Measurements from ENCODE around the gene ZNF750.

ZNF750 gene

DNA sequence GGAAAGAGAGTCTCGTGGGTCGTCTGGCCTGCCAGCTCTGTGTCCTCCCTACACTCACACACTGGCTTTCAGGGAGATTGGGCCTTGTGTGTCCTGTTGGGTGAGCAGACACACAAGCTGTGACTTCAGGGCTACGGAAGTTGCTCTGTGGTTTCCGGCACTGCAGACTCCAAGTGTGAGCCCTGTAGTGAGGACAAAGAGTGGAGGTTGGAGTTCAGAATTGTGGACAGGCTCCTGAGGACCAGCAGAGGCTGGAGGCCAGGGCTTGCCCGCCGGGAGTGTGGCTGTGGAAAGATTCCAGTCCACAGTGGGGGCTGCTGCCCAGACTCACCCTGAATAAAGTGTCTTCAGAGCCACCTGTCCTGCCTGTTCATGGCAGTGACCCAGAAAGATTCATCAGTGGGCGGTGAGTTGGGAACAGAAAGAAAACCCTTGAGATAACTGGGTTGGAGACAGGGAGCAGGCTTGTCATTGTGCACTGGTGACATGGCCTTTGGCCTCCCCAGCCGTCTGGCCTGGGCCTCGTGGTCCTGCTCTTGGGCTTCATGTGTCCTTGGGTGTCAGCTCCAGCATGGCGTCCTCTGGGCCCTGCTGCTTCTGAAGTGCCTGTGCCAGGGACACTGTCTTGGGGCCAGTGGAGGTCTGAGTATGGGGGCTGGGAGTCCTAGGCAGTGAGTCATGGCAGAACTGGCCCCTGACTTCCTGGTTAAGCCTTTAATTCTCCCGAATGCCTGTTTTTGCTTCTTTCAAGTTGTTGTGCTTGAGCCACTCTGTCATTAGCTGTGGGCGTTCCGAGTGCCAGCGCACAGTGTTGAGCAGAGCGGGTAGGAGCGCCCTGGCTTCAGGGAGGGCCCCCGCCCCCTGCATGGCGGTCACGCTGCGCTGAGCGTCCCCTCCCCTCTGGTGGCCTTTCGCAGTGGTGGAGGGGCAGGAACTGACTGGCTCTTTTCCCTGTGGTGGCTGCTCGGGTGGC is 19.9 kb upstream of the ZNF750 start:
- peak; percentile 53 for DNase-seq

DNA sequence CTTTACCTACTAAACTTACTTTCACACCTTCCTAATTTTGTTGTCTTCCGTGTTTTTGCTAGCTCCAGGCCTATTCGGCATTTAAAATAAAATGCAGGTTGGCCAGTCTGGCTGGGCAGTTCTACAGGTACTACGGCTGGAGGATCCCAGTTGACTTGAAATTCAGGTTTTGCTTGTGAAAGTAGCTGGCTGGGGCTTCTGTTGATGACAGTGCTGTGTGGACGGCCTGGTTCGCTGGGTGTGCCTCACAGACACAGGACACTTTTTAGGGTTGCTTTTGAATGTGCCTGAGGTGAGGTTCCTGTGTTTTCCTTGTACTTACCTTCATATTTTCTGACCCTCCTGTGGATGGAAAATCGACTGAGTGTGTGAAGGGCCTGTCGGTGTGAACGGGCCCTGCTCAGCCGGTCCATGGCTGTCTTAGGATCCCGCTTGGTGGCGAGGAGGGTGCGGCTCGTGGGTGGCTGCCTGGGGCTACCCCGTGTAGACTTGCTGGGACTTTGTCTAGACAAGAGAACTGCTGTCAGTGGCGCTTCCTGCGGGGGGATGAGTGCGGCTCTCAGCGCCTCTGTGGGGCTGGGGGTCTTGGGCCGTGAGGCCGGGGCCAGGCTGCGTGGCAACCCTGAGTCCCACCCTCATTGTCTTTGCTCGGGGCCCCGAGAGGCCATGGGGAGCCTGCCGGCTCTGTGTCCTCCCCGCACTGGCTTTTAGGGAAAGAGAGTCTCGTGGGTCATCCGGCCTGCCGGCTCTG is 18.7 kb upstream of the ZNF750 start:
- no peak for DNase-seq

DNA sequence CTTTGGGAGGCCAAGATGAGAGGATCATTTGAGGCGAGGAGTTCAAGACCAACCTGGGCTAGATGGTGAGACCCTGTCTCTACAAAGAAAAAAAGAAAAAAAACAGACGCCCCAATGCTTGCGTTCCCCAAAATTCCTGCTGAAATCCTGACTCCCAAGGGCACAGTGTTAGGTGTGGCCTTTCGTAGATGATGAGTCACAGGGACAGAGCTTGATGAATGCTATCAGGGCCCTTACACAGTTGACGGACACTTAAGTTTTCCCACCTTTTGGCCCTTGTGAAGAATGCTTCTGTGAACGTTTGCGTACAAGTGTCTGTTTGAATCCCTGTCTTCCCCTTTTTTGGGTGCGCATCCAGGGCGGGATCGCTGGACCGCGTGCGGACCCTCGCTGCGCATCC is 16.5 kb upstream of the ZNF750 start:
- DNase-seq: no peak

DNA sequence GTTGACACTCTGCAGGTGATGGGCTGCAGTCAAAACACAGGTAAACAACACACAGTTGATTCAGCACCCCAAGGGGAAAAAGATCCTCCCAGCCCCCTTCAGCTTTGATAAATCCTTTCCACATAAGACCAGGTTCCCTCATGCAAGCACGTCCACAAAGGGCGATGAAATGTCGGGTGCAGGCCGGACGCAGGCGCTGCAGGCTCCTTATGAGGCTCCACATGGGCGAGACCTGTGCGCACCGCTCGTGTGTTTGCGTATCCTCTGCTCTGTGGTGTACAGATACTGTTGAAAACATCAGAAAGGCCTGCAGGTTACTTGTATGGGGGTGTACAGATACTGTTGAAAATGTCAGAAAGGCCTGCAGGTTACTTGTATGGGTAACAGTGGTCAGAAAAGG is 14.4 kb upstream of the ZNF750 start:
- DNase-seq: no peak

DNA sequence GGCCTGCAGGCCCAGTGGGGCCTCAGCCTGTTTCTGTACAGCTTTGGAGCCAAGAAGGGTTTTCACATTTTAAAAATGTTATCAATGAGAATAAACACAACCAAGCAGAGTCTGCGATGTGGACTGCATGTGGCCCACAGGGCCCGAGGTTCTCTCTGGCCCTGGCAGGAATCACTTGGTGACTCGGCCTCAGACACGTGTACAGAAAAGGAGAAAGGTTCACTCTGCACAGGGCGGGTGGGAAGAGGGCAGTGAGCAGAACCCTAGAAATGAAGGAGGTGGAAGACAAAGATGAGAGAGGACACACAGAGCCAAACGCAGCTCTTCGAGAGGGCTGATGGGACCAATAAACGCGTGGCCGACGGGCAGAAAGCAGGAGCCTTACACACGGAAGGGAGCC is 11.6 kb upstream of the ZNF750 start:
- DNase-seq: no peak

DNA sequence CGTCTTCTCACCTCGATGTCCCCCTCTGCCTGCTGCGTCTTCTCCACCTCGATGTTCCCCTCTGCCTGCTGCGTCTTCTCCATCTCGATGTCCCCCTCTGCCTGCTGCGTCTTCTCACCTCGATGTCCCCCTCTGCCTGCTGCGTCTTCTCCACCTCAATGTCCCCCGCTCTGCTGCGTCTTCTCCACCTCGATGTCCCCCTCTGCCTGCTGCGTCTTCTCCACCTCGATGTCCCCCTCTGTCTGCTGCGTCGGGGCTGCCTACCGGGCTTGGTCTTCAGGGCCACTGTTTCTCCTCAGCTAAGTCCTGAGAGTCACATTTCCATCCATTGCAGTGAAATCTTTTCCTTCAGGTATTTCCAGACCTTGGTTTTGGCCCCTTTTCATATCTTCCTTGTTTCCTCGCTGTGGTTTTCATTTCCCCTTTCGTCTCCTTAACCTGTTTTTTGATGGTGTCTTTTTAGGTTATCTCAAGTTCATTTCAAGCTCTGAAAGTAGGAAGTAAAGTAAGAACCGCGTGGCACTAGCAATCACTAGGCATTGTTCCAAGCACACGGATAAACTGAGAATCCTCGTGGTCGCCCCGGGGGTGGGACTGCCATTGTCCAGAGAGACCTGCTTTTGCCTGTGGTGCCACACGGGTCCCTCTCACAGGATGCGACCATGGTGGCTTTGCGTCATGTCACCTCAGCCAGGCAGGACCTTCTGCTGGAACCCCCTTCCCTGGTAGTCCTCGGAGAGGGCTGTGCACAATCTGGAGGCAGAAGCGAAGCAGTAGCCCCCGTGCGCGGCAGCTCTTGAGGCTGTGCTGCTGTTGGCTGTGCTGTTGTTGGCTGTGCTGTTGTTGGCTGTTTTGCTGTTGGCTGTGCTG is 9.5 kb upstream of the ZNF750 start:
- no peak for DNase-seq

DNA sequence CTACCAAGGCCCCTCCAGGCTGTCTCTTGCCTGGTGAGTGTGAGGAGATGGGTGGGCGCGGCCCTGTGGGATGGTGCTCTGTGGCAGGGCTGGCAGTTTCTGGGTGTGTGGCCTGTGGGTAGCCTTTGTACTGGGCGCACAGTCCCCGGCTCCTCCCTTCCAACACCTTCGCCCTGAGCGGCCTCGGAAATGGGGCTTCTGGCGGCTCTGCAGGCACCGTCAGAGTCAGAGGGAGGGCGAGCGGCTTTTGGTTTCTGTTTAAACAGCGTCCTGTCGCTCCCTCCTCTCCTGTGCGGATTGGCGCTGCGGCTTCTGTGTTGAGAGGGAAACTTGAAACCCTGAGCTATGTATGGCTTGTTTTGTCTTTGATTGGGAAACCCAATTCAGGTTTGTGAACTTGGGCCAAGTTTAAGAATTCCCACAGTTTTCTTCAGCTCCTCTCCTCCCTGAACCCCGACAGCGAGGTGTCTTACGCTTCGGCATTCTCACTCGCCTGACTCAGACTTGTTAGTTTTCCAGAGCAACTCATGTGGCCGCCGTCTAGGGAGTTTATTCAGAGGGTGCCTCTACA is 8.3 kb upstream of the ZNF750 start:
- no peak for DNase-seq

DNA sequence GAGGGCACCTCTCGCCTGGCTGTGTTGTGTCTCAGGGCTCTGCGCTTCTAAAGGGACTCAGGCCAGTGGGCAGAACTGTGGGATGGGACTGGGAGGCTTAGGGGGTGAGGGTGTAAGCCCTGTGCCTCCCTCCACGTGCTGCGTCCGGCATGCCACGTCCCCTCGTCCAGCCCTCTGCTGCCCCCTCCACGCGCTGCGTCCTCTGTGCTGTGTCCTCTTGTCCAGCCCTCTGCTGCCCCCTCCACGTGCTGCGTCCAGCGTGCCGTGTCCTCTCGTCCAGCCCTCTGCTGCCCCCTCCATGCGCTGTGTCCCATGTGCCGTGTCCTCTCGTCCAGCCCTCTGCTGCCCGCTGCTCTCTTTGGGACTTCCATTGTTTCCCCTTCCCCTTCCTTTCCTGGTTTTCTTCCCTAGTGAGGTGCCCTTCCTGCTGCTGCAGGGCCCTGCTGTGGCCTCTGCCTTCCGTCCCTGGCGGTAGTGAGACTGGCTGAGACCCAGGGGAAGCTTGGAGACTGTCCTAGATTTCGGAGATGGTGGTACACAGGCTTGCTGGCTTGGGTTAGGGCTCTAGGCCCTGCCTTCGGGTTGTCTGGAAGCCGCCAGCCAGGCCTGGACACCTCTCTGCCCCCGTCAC is 6.4 kb upstream of the ZNF750 start:
- DNase-seq: no peak

DNA sequence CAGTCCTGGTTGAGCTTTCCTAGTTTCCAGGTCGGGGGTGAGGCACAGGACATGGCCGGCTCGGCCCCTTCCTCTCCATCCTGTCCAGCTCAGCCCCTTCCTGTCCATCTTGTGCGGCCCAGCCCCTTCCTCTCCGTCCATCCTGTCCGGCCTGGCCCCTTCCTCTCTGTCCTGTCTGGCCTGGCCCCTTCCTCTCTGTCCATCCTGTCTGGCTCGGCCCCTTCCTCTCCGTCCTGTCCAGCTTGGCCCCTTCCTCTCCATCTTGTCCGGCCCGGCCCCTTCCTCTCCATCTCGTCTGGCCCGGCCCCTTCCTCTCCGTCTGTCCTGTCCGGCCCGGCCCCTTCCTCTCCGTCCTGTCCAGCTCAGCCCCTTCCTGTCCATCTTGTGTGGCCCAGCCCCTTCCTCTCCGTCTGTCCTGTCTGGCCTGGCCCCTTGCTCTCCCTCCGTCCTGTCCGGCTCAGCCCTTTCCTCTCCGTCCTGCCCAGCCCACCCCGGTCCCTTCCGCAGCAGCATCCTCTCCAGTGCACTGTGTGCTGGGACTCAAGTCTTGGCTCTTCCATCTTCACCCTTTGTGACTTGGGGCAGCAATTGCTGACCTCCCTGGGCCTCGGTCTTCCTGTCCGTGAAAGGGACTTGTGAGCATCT is 5.5 kb upstream of the ZNF750 start:
- DNase-seq: no peak

DNA sequence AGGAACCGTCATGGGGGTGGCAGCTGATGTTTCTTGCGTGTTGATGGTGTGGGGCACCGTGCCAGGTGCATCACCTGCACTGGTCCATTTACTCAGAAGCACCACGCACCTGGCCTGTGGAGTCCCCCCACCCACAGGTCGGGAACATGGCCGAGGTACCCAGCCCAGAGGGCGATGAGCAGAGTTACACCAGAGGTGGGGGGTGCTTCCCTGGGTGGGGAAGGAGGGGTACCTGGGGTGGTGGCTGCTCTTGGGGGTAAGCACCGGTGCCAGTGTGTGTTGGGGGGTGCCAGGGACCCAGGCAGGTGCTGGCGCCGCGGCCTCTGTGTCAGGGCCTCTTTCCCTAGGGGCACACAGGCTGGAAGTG is 5.0 kb upstream of the ZNF750 start:
- DNase-seq: no peak

DNA sequence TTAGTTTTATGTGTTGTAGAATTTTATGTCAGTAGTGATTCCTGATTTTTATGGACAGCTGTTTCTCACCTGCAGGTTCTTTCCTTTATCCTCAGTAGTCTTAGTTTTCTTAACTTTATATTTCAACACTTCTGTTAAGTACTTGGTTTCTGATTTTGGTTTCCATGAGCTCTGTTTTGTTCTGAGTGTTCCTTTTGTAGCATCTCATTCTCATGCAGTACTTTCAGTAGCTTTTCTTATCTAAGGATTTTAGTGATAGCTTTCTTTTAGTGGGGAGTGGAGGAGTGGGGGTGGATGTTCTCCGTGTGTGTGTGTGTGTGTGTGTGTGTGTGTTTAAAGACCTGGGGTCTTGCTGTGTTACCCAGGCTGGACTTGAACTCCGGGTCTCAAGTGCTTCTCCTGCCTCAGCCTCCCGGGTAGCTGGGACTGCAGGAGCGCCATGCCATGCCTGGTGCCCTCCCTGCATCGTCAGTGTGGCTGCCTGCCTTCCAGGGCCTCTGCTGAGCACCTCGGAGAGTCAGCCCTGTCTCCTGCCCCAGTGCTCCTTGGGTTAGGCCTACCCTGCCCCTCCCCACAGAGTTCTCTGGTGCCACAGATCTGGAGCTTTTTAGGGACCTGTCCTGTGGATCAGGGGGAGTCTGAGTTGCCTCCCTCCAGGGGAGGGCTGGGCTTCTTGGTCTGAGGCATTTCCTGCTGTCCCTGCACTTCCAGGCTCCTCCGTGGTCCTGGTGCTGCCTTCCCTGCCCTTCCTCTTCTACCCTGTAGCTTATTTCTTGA is 4.3 kb upstream of the ZNF750 start:
- DNase-seq: no peak

DNA sequence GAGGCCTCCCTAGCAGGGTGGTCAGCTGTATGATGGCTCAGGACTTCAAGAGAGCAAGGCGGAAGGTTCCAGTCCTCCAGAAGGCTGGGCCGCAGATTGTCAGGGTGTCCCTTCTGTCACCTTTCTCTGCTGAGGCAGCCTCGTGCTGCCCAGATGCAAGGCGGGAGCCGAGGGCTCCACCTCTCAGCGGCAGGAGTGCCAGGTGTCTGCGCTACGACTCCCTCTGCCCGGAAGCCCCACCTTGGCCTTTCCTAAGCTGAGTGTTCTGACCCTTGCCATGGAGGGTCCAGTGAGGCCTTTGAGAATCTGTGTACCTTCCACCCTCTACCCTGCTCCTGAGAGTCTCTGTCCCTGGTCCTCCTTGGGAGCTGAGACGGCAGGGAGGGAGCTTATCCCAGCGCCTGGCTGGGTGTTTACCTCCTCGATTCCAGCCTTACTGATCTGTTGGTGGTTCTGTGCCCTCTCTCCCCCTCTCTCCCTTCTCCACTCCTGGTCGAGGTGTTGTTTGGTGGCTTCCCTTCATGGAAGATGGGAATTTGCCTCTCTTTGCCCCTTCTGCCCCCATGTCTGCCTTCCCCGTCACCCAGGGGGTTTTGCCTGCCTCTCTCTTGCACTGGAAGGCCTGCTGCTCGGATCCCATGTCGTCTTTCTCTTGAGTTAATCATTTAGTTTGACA is 2.2 kb upstream of the ZNF750 start:
- no peak for DNase-seq

DNA sequence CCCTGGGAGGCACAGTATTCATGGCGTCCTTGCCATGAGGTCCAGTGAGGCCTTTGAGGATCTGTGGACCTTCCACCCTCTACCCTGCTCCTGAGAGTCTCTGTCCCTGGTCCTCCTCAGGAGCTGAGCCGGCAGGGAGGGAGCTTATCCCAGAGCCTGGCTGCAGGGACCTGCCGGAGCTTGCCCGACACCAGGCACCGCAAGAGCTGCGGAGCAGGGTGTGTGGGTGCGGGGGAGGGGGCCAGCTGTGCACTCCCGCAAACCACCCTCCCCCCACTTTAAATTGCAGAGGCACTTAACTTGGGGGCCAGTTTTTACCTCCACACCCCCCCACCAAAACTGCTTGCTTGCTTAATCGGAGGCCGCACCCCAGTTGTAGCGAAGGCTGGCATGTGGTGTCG is 609 bp upstream of the ZNF750 start:
- DNase-seq: no peak

DNA sequence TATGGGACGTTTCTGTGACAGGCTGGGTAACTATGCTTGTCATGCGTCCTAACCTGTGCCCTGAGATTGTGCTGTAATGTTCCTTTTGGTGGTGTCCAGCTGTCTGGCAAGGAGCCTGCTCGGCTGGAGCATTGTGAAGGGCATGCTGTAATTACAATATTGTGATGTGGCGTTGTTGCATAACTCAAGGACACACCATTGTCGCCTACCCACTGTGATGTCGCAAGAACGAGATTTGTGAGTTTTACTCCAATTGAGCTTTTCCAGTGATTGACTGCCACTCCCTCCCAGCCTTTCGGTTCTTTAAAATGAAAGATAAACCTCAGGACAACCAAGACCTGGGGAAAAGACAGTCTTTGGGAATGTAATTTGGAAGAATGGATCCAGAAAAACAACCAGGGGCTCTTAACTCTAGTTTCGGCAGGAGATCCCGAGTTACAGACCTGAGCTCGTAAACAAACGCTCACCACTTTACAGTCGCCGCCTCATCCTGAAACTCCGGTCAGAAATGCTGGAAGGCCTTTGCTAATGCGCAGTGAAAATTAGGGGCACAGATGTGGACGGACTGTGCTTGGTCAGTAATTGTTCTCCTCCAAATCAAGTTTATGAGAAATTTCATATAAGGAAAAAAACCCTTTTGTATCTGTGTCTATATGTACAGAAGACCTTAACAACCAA is 1.3 kb downstream of the ZNF750 start:
- no peak for DNase-seq

DNA sequence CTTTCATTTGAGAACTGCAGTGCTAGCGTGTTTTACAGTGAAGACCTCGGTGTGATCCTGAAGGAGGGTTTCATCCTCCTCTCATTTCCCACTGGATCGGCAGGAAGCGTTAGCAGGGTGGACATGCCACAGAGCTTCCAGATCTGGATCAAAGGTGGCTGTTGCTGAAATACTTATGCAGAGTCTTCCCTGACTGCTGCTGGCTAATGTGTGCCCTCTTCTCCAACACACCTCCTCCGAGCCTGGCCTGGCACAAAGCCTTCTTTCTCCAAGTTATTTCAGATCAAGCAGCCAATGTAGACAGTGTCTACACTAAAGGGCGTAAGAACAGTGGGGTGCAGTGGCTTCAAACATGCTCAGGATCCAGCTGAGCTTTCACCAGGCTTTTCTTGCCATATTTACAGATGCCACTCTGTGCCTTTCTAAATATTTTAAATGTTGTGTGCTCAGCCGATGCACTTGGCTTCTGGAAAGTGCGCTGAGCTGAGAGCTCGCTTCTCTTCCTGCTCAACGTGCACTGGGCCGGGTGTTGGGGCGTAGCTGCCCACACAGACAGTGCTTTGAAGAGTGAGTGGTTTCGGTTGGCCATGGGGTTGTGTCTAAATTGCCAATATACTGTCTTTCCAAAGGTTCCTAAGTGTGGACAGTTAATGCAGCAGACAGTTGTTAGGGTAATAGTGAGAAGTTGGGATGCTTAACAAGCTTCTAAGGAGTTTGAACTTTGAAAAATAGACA is 2.1 kb downstream of the ZNF750 start:
- DNase-seq: no peak

DNA sequence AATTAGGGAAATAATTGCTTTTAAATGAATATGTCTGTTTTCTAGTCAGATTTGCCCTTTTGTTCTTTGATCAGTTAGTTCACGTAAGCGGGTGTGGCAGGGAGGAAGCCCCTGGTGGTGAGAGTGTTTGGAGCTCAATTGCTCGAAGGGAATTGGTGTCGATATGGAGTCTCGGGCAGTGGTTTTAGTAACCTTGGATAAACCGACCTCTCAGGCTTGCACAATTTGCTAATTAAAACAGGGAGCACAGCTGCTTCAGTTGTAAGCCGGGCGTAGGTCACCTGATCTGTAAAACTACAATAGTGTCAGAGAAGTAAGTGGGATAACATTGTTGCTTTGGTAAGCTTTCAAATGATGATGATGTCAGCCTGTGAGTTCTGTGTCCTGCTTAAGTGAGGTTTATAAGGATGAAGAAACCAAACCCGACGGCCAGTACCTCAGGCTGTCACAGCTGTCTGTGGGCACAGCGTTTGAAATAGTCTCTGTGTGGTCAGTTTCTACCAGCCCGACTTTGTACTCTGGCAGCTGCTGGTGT is 2.9 kb downstream of the ZNF750 start:
- DNase-seq: no peak

DNA sequence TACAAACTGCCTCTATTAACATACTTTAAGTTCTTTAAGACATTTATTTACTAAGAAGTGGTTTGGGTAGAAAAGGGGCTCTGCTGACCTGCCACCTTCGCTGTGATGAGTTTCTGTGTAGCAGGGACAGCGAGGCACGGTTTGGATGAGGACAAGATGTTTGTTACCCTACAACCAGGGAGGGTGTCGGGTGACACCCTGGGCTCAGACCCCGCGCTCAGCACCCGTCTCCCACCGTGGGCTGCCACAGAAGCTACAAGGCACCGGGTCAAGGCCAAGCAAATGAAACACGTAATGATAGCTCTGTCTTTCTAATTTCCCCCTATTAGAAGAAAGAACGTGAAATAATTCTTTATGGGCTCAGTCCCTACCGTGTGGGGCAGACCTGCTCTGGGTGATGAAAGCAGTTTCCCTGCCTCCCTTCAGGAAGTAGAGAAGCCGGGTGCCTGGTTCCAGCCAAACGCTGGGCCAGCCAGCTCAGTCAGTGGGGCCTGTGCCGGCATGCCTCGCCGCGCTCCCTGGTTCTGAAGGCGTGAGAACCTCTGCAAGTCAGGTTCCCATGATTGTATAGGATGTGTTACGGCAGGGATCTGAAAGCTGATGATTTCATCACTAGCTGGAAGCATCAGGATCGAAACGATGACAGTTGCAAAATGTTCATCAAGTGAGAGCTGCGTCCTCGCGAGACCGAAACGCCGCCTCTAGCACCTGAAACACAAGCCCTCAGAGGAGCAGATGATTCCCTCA is 3.9 kb downstream of the ZNF750 start:
- DNase-seq: no peak

DNA sequence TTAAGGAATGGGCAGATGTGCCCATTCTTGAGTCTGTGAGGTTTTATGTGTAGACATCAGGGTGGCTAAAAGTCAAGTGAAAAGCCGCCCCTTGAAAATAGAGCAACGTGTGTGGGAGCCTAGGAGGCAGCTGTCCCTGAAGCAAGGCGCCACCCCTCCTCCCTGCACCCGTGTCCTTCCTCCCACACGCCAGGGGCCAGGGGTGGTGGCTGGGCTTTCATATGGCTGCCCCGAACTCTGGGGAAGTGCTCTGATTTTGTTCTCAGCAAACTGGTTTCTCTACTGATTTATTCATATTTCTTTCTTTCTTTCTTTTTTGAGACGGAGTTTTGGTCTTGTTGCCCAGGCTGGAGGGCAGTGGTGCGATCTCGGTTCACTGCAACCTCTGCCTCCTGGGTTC is 4.7 kb downstream of the ZNF750 start:
- no peak for DNase-seq
